HG02642 (cell line): ENCODE data around the gene C6orf132.

Source experiments
- ATAC-seq: cut with Tn5 transposase; IDR thresholded peaks from one replicate; pipeline ENCODE4 v1.9.1; 2021; ENCODE audit warnings: mild to moderate bottlenecking; ENCODE audit not compliant: unreplicated experiment, poor library complexity

The C6orf132 gene

GRCh38 chr6:42110683-42111082 is 31.7 kb downstream of the C6orf132 start:
- no peak for ATAC-seq

GRCh38 chr6:42108071-42108470 is 34.3 kb downstream of the C6orf132 start:
- ATAC-seq: no peak

GRCh38 chr6:42106112-42107023 is 36.1 kb downstream of the C6orf132 start:
- ATAC-seq: no peak

- ATAC-seq: no peak
These were observed 36.7 kb downstream of the C6orf132 start for GRCh38 chr6:42105709-42106108.

GRCh38 chr6:42105156-42105648 is 37.2 kb downstream of the C6orf132 start:
- no peak for ATAC-seq

- ATAC-seq: peak; percentile 16
These were observed 37.7 kb downstream of the C6orf132 start for GRCh38 chr6:42104804-42105125.

GRCh38 chr6:42104095-42104803 is 38.2 kb downstream of the C6orf132 start:
- ATAC-seq: peak; percentile 52

- no peak for ATAC-seq
These were observed 38.7 kb downstream of the C6orf132 start for GRCh38 chr6:42103753-42104094.

GRCh38 chr6:42103216-42103615 is 39.2 kb downstream of the C6orf132 start:
- no peak for ATAC-seq

- no peak for ATAC-seq
These were observed 41.2 kb downstream of the C6orf132 start for GRCh38 chr6:42101186-42101657.

- no peak for ATAC-seq
These were observed 42.2 kb downstream of the C6orf132 start for GRCh38 chr6:42100029-42100901.

- no peak for ATAC-seq
These were observed 42.9 kb downstream of the C6orf132 start for GRCh38 chr6:42099340-42100028.

- ATAC-seq: no peak
These were observed 46.5 kb downstream of the C6orf132 start for GRCh38 chr6:42095776-42096541.

GRCh38 chr6:42095094-42095493 is 47.3 kb downstream of the C6orf132 start:
- ATAC-seq: no peak

- no peak for ATAC-seq
These were observed 48.7 kb downstream of the C6orf132 start for GRCh38 chr6:42093582-42094329.

- no peak for ATAC-seq
These were observed 50.7 kb downstream of the C6orf132 start for GRCh38 chr6:42091718-42092023.

GRCh38 chr6:42090819-42091717 is 51.4 kb downstream of the C6orf132 start:
- no peak for ATAC-seq
